HepG2 (cell line): Measurements from ENCODE around the gene DAPK1. TPM values are rescaled to one million over a fixed set of nuclear protein-coding genes. Genes with fewer than 3 reads are reported as not detected.

ENCODE experiments used
- DNMT1 ChIP-seq: sonication (generic); formaldehyde crosslinking; IDR thresholded peaks from 2 replicates; pipeline ENCODE4 v1.5.1; 2020; ENCODE audit warnings: mild to moderate bottlenecking, missing genetic modification reagents
- ELF4 ChIP-seq: sonication (generic); formaldehyde crosslinking; IDR thresholded peaks from 2 replicates; pipeline ENCODE4 v1.5.0; 2020; ENCODE audit warnings: missing genetic modification reagents, mild to moderate bottlenecking, moderate library complexity, borderline replicate concordance
- KLF13 ChIP-seq: sonication (generic); formaldehyde crosslinking; IDR thresholded peaks from 2 replicates; pipeline ENCODE4 v1.4.0; 2020; ENCODE audit warnings: mild to moderate bottlenecking, missing genetic modification reagents
- MEIS2 ChIP-seq: sonication (generic); formaldehyde crosslinking; IDR thresholded peaks from 2 replicates; pipeline ENCODE4 v1.9.0; 2021; ENCODE audit warnings: mild to moderate bottlenecking, missing genetic modification reagents
- ZFP36L1 ChIP-seq: sonication (generic); formaldehyde crosslinking; IDR thresholded peaks from 2 replicates; pipeline ENCODE4 v1.8.0; 2022; ENCODE audit warnings: mild to moderate bottlenecking, missing genetic modification reagents, moderate library complexity
- ZNF33B ChIP-seq: sonication (generic); formaldehyde crosslinking; IDR thresholded peaks from 2 replicates; pipeline ENCODE4 v1.5.1; 2020; ENCODE audit warnings: mild to moderate bottlenecking, missing genetic modification reagents
- ZNF614 ChIP-seq: IDR thresholded peaks from 2 replicates; pipeline ENCODE4 v1.6.1; 2018; ENCODE audit warnings: missing biosample characterization, missing genetic modification reagents, inconsistent platforms, borderline replicate concordance
- ZNF619 ChIP-seq: sonication (generic); formaldehyde crosslinking; IDR thresholded peaks from 2 replicates; pipeline ENCODE4 v1.4.0; 2020; ENCODE audit warnings: mild to moderate bottlenecking, missing genetic modification reagents
- ZNF629 ChIP-seq: sonication (generic); formaldehyde crosslinking; conservative IDR thresholded peaks from 2 replicates; pipeline ENCODE4 v1.5.0; 2020; ENCODE audit warnings: missing genetic modification reagents
- ZNF788 ChIP-seq: sonication (generic); formaldehyde crosslinking; IDR thresholded peaks from 2 replicates; pipeline ENCODE4 v1.5.0; 2020; ENCODE audit warnings: mild to moderate bottlenecking, missing genetic modification reagents, borderline replicate concordance
- polyA plus RNA-seq, 8 experiments: library from polyadenylated mRNA; depleted of rRNA in 3 of 8; stranded (reverse) in 7 of 8; unstranded in 1 of 8; fragments of >200 nt; fragmentation: Illumina TruSeq in 4 of 8; extraction: Trizol in 4 of 8; gene quantifications; 2 replicates each; pipeline versions ENCODE4 v1.2.1 to v1.2.3, GENCODE V29; 2011 to 2016; ENCODE audit warnings: low read depth in 4 of 8, missing spikeins in 1 of 8, mixed read lengths in 1 of 8; ENCODE audit not compliant: insufficient read depth in 1 of 8
- total RNA-seq, 5 experiments: library from RNA; depleted of rRNA; stranded (reverse); fragments of >200 nt; fragmentation: Illumina TruSeq; extraction: Trizol; gene quantifications; 2 replicates each; pipeline ENCODE4 v1.2.3, GENCODE V29; 2016; ENCODE audit warnings: low read depth in 1 of 5
- TF ChIP-seq, protein P1 (sequence below): sonication (generic); formaldehyde crosslinking; IDR thresholded peaks from 2 replicates; pipeline ENCODE4 v1.4.0; 2020; ENCODE audit warnings: low read depth, missing genetic modification reagents
- TF ChIP-seq, protein P2 (sequence below): sonication (generic); formaldehyde crosslinking; IDR thresholded peaks from 2 replicates; pipeline ENCODE4 v1.8.1; 2023; ENCODE audit warnings: mild to moderate bottlenecking, missing genetic modification reagents
- TF ChIP-seq, protein P3 (sequence below): sonication (generic); formaldehyde crosslinking; conservative IDR thresholded peaks from 2 replicates; pipeline ENCODE4 v1.4.0; 2020; ENCODE audit warnings: mild to moderate bottlenecking, missing genetic modification reagents, moderate library complexity
- TF ChIP-seq, protein P4 (sequence below): sonication (generic); formaldehyde crosslinking; IDR thresholded peaks from 2 replicates; pipeline ENCODE4 v1.4.0; 2020; ENCODE audit warnings: missing genetic modification reagents, borderline replicate concordance

DAPK1 gene
- total and polyA plus RNA-seq, 2 of the 13 experiments (the other 11 are each of a cell fraction or from before 2014, with no cell fraction given): 35.7 to 35.9 TPM

DNA sequence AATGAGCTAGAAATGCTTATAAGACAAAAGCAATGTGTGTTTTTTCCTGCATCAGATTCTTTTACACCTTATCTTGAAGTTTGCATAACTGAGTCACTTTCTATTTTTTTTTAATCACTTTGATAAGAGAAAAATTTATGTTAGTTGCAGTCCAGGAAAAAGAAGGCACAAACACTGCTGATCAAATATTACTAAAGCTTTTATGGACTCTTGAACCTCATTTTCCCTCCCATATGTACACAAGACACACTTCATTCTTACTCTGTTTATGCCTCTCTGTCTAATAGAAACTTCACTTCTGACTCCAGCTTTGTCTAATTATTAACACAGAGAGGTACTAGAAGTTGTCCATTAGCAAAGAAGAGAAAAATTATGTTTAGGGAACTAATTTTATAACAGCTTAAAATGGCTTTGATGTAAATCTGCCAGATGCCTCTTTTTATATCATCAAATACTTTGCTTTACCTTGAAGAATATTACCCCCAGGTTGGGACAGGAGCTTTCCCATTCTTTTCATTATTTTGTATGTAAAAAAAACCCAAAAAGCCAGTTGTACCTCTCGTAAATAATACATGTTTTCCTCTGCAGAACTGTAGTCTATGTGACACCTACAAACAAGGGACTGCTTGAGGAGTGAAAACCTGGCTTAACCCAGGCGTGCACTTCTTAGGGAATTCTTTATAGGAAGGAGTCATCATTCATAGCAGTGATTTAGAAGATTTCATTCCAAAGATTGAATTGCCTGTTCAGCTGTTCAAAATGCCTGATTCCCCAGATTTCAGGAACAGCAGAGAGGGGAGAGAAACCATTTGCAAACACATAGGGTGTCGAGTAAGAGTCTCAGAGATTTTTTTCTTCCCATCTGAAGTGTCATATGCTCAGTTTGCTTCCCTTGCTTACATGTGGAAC, 72.6 kb downstream of the DAPK1 start (continued):
- TF ChIP-seq, protein P1, sequence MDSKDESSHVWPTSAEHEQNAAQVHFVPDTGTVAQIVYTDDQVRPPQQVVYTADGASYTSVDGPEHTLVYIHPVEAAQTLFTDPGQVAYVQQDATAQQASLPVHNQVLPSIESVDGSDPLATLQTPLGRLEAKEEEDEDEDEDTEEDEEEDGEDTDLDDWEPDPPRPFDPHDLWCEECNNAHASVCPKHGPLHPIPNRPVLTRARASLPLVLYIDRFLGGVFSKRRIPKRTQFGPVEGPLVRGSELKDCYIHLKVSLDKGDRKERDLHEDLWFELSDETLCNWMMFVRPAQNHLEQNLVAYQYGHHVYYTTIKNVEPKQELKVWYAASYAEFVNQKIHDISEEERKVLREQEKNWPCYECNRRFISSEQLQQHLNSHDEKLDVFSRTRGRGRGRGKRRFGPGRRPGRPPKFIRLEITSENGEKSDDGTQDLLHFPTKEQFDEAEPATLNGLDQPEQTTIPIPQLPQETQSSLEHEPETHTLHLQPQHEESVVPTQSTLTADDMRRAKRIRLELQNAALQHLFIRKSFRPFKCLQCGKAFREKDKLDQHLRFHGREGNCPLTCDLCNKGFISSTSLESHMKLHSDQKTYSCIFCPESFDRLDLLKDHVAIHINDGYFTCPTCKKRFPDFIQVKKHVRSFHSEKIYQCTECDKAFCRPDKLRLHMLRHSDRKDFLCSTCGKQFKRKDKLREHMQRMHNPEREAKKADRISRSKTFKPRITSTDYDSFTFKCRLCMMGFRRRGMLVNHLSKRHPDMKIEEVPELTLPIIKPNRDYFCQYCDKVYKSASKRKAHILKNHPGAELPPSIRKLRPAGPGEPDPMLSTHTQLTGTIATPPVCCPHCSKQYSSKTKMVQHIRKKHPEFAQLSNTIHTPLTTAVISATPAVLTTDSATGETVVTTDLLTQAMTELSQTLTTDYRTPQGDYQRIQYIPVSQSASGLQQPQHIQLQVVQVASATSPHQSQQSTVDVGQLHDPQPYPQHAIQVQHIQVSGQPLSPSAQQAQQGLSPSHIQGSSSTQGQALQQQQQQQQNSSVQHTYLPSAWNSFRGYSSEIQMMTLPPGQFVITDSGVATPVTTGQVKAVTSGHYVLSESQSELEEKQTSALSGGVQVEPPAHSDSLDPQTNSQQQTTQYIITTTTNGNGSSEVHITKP (CRISPR knock-in tag): no peak
- TF ChIP-seq MEIS2 (CRISPR knock-in tag) (no peak), DNMT1 (CRISPR knock-in tag) (no peak), ELF4 (CRISPR knock-in tag) (peak; percentile 6; the same call in 1 of the 2 replicates), ZNF629 (no peak), ZNF614 (CRISPR knock-in tag) (peak; percentile 77; the same call in 1 of the 2 replicates), ZNF788 (CRISPR knock-in tag) (no peak), ZNF33B (no peak), ZNF619 (CRISPR knock-in tag) (no peak), KLF13 (CRISPR knock-in tag) (no peak), ZFP36L1 (CRISPR knock-in tag) (no peak)
- TF ChIP-seq, protein P2, sequence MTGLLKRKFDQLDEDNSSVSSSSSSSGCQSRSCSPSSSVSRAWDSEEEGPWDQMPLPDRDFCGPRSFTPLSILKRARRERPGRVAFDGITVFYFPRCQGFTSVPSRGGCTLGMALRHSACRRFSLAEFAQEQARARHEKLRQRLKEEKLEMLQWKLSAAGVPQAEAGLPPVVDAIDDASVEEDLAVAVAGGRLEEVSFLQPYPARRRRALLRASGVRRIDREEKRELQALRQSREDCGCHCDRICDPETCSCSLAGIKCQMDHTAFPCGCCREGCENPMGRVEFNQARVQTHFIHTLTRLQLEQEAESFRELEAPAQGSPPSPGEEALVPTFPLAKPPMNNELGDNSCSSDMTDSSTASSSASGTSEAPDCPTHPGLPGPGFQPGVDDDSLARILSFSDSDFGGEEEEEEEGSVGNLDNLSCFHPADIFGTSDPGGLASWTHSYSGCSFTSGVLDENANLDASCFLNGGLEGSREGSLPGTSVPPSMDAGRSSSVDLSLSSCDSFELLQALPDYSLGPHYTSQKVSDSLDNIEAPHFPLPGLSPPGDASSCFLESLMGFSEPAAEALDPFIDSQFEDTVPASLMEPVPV (CRISPR knock-in tag): 0 out of 2 replicates have a peak, but pooled peaks have one; percentile 2
- TF ChIP-seq, protein P3, sequence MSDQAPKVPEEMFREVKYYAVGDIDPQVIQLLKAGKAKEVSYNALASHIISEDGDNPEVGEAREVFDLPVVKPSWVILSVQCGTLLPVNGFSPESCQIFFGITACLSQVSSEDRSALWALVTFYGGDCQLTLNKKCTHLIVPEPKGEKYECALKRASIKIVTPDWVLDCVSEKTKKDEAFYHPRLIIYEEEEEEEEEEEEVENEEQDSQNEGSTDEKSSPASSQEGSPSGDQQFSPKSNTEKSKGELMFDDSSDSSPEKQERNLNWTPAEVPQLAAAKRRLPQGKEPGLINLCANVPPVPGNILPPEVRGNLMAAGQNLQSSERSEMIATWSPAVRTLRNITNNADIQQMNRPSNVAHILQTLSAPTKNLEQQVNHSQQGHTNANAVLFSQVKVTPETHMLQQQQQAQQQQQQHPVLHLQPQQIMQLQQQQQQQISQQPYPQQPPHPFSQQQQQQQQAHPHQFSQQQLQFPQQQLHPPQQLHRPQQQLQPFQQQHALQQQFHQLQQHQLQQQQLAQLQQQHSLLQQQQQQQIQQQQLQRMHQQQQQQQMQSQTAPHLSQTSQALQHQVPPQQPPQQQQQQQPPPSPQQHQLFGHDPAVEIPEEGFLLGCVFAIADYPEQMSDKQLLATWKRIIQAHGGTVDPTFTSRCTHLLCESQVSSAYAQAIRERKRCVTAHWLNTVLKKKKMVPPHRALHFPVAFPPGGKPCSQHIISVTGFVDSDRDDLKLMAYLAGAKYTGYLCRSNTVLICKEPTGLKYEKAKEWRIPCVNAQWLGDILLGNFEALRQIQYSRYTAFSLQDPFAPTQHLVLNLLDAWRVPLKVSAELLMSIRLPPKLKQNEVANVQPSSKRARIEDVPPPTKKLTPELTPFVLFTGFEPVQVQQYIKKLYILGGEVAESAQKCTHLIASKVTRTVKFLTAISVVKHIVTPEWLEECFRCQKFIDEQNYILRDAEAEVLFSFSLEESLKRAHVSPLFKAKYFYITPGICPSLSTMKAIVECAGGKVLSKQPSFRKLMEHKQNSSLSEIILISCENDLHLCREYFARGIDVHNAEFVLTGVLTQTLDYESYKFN: peak; percentile 93
- TF ChIP-seq, protein P4, sequence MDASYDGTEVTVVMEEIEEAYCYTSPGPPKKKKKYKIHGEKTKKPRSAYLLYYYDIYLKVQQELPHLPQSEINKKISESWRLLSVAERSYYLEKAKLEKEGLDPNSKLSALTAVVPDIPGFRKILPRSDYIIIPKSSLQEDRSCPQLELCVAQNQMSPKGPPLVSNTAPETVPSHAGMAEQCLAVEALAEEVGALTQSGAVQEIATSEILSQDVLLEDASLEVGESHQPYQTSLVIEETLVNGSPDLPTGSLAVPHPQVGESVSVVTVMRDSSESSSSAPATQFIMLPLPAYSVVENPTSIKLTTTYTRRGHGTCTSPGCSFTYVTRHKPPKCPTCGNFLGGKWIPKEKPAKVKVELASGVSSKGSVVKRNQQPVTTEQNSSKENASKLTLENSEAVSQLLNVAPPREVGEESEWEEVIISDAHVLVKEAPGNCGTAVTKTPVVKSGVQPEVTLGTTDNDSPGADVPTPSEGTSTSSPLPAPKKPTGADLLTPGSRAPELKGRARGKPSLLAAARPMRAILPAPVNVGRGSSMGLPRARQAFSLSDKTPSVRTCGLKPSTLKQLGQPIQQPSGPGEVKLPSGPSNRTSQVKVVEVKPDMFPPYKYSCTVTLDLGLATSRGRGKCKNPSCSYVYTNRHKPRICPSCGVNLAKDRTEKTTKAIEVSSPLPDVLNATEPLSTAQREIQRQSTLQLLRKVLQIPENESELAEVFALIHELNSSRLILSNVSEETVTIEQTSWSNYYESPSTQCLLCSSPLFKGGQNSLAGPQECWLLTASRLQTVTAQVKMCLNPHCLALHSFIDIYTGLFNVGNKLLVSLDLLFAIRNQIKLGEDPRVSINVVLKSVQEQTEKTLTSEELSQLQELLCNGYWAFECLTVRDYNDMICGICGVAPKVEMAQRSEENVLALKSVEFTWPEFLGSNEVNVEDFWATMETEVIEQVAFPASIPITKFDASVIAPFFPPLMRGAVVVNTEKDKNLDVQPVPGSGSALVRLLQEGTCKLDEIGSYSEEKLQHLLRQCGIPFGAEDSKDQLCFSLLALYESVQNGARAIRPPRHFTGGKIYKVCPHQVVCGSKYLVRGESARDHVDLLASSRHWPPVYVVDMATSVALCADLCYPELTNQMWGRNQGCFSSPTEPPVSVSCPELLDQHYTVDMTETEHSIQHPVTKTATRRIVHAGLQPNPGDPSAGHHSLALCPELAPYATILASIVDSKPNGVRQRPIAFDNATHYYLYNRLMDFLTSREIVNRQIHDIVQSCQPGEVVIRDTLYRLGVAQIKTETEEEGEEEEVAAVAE (CRISPR knock-in tag): no peak
